Natural killer cell treated with Interleukin-12 subunit alpha and Interleukin-12 subunit beta and Interleukin-15 and Interleukin-18, amount 100 ng/mL, for 72 hours (primary cell): ENCODE measurements around the gene ARPIN. TPM values are rescaled to one million over a fixed set of nuclear protein-coding genes. Genes with fewer than 3 reads are reported as not detected.
A peak's percentile ranks its signal among the peaks of the same experiment; 100 is the strongest.

Experiments used
- ATAC-seq, 2 donors: fragments of 150-1000 bp; cut with Tn5 transposase in 1 of 2; sonication (Bioruptor Pico), chemical (Tn5 transposase) in 1 of 2; 2 replicates each; pipeline ENCODE4 v1.10.0; 2021
- DNase-seq: peaks from one replicate; pipeline ENCODE4 v3.0.0; 2022; ENCODE audit warnings: low spot score
- H3K27ac Mint-ChIP-seq, 2 donors: 1 replicate in 1 of 2; 2 replicates in 1 of 2; pipeline ENCODE4 v1.8.0; 2022; ENCODE audit warnings: mixed read lengths in 2 of 2, mild to moderate bottlenecking in 1 of 2, moderate library complexity in 1 of 2
- H3K27me3 Mint-ChIP-seq, 2 donors: 1 replicate in 1 of 2; 2 replicates in 1 of 2; pipeline ENCODE4 v1.8.0; 2022; ENCODE audit warnings: mixed read lengths in 2 of 2
- H3K36me3 Mint-ChIP-seq: one replicate; pipeline ENCODE4 v1.8.0; 2022; ENCODE audit warnings: mixed read lengths
- H3K4me1 Mint-ChIP-seq, 2 donors: 1 replicate in 1 of 2; 2 replicates in 1 of 2; pipeline ENCODE4 v1.8.0; 2022; ENCODE audit warnings: low read depth in 2 of 2, mixed read lengths in 2 of 2, mild to moderate bottlenecking in 1 of 2
- H3K4me3 Mint-ChIP-seq: one replicate; pipeline ENCODE4 v1.8.0; 2022; ENCODE audit warnings: mixed read lengths
- H3K9me3 Mint-ChIP-seq: 2 replicates; pipeline ENCODE4 v1.8.0; 2022; ENCODE audit warnings: mixed read lengths
- total RNA-seq, 2 donors: library from RNA; stranded (reverse); gene quantifications; one replicate each; pipeline ENCODE4 v1.2.3, GENCODE V29; 2022

Gene ARPIN
- total RNA-seq, 2 donors from 2014 or later = not detected

GRCh38 chr15:89936051-89936785 lies 23.5 kb upstream of the ARPIN start:
- Mint-ChIP-seq H3K9me3 (no peaks in the 10 kb centered on the region), H3K4me3 (peak overlapping the region; percentile 38), H3K4me1 (peaks cover 26 to 30% of the 10 kb centered on the region in 2 donors), H3K27me3 (no peaks in the 10 kb centered on the region), H3K27ac (peak overlapping the region; percentile 5 to 12), H3K36me3 (no peaks in the 10 kb centered on the region)
- ATAC-seq (peak; percentile 79 to 88), DNase-seq (peak; percentile 69)

- H3K27me3 Mint-ChIP-seq = peaks cover 0 to 7% of the 10 kb centered on the region in 2 donors
- no peak for ATAC-seq
- peaks cover 20 to 22% of the 10 kb centered on the region in 2 donors for H3K4me1 Mint-ChIP-seq
Measured at GRCh38 chr15:89932880-89933279, 20.1 kb upstream of the ARPIN start.

GRCh38 chr15:89928421-89928820 lies 15.7 kb upstream of the ARPIN start:
- no peak for ATAC-seq

More at GRCh38 chr15:89932880-89933279, 20.1 kb upstream of the ARPIN start:
- no peak for DNase-seq
- Mint-ChIP-seq H3K27ac (no peak overlapping the region), H3K36me3 (no peaks in the 10 kb centered on the region), H3K9me3 (no peaks in the 10 kb centered on the region), H3K4me3 (no peak overlapping the region)

GRCh38 chr15:89926158-89926557 lies 13.4 kb upstream of the ARPIN start:
- Mint-ChIP-seq H3K4me3 (no peak overlapping the region), H3K4me1 (no peaks in the 10 kb centered on the region)

More at GRCh38 chr15:89928421-89928820, 15.7 kb upstream of the ARPIN start:
- no peak for DNase-seq
- Mint-ChIP-seq H3K27me3 (peaks cover 0 to 7% of the 10 kb centered on the region in 2 donors), H3K4me3 (no peak overlapping the region), H3K9me3 (no peaks in the 10 kb centered on the region), H3K36me3 (no peaks in the 10 kb centered on the region), H3K27ac (no peak overlapping the region), H3K4me1 (no peaks in the 10 kb centered on the region)

GRCh38 chr15:89917442-89918101 lies 4.8 kb upstream of the ARPIN start:
- Mint-ChIP-seq H3K9me3 (no peaks in the 10 kb centered on the region), H3K27ac (no peak overlapping the region), H3K27me3 (peaks cover 6 to 19% of the 10 kb centered on the region in 2 donors), H3K36me3 (no peaks in the 10 kb centered on the region), H3K4me1 (no peaks in the 10 kb centered on the region), H3K4me3 (no peak overlapping the region)
- ATAC-seq (no peak), DNase-seq (no peak)

More at GRCh38 chr15:89926158-89926557, 13.4 kb upstream of the ARPIN start:
- Mint-ChIP-seq H3K36me3 (no peaks in the 10 kb centered on the region), H3K27me3 (peaks cover 0 to 7% of the 10 kb centered on the region in 2 donors), H3K9me3 (no peaks in the 10 kb centered on the region), H3K27ac (no peak overlapping the region)
- no peak for ATAC-seq
- no peak for DNase-seq

- Mint-ChIP-seq H3K9me3 (no peaks in the 10 kb centered on the region), H3K4me3 (no peak overlapping the region), H3K27me3 (peaks cover 6 to 19% of the 10 kb centered on the region in 2 donors), H3K4me1 (no peaks in the 10 kb centered on the region), H3K27ac (no peak overlapping the region), H3K36me3 (no peaks in the 10 kb centered on the region)
- ATAC-seq (no peak), DNase-seq (no peak)
Measured at GRCh38 chr15:89916660-89917059, 3.9 kb upstream of the ARPIN start.

GRCh38 chr15:89912145-89912673 lies 543 bp downstream of the ARPIN start:
- Mint-ChIP-seq H3K9me3 (no peaks in the 10 kb centered on the region), H3K4me3 (no peak overlapping the region), H3K4me1 (no peaks in the 10 kb centered on the region), H3K27ac (no peak overlapping the region), H3K36me3 (no peaks in the 10 kb centered on the region), H3K27me3 (peaks cover 6 to 19% of the 10 kb centered on the region in 2 donors)
- no peak for DNase-seq
- no peak for ATAC-seq

- ATAC-seq = no peak
- Mint-ChIP-seq H3K4me1 (no peaks in the 10 kb centered on the region), H3K27me3 (peaks cover 6 to 19% of the 10 kb centered on the region in 2 donors), H3K27ac (no peak overlapping the region), H3K9me3 (no peaks in the 10 kb centered on the region), H3K4me3 (no peak overlapping the region), H3K36me3 (no peaks in the 10 kb centered on the region)
- DNase-seq = no peak
Measured at GRCh38 chr15:89910891-89911626, 1.7 kb downstream of the ARPIN start.

GRCh38 chr15:89909611-89910010 lies 3.1 kb downstream of the ARPIN start:
- H3K27ac Mint-ChIP-seq = no peak overlapping the region
- no peaks in the 10 kb centered on the region for H3K36me3 Mint-ChIP-seq
- H3K27me3 Mint-ChIP-seq = peaks cover 3 to 14% of the 10 kb centered on the region in 2 donors
- no peak for ATAC-seq
- DNase-seq = no peak
- no peaks in the 10 kb centered on the region for H3K9me3 Mint-ChIP-seq
- no peaks in the 10 kb centered on the region for H3K4me1 Mint-ChIP-seq
- no peak overlapping the region for H3K4me3 Mint-ChIP-seq

- DNase-seq (no peak), ATAC-seq (peak in 1 of 2 donors; percentile 3)
- Mint-ChIP-seq H3K27ac (no peak overlapping the region), H3K4me3 (no peak overlapping the region), H3K27me3 (peaks cover 0 to 2% of the 10 kb centered on the region in 2 donors), H3K9me3 (no peaks in the 10 kb centered on the region), H3K36me3 (no peaks in the 10 kb centered on the region), H3K4me1 (no peaks in the 10 kb centered on the region)
Measured at GRCh38 chr15:89908226-89908625, 4.5 kb downstream of the ARPIN start.

GRCh38 chr15:89907289-89907688 lies 5.5 kb downstream of the ARPIN start:
- no peak for ATAC-seq

GRCh38 chr15:89905846-89906378 lies 6.8 kb downstream of the ARPIN start:
- DNase-seq (no peak), ATAC-seq (no peak)
- no peak overlapping the region for H3K4me3 Mint-ChIP-seq
- no peak overlapping the region for H3K27ac Mint-ChIP-seq
- H3K27me3 Mint-ChIP-seq = no peaks in the 10 kb centered on the region
- H3K36me3 Mint-ChIP-seq = no peaks in the 10 kb centered on the region
- no peaks in the 10 kb centered on the region for H3K4me1 Mint-ChIP-seq
- H3K9me3 Mint-ChIP-seq = no peaks in the 10 kb centered on the region

More at GRCh38 chr15:89907289-89907688, 5.5 kb downstream of the ARPIN start:
- Mint-ChIP-seq H3K27ac (no peak overlapping the region), H3K36me3 (no peaks in the 10 kb centered on the region), H3K27me3 (no peaks in the 10 kb centered on the region), H3K9me3 (no peaks in the 10 kb centered on the region), H3K4me1 (no peaks in the 10 kb centered on the region), H3K4me3 (no peak overlapping the region)
- DNase-seq = no peak

GRCh38 chr15:89904519-89904918 lies 8.2 kb downstream of the ARPIN start:
- ATAC-seq = no peak
- Mint-ChIP-seq H3K4me3 (no peak overlapping the region), H3K36me3 (no peaks in the 10 kb centered on the region), H3K9me3 (no peaks in the 10 kb centered on the region), H3K4me1 (no peaks in the 10 kb centered on the region), H3K27me3 (no peaks in the 10 kb centered on the region), H3K27ac (no peak overlapping the region)
- no peak for DNase-seq
